Cardiac muscle cell (in vitro differentiated cells and primary cell): Measurements from ENCODE around the gene TBX18. TPM values are rescaled to one million over a fixed set of nuclear protein-coding genes. Genes with fewer than 3 reads are reported as not detected.

Source experiments
- DNase-seq, 2 donors: peaks; one replicate each; pipeline versions ENCODE4 v3.0.0 to v3.0.0-alpha.2; 2010 to 2017; ENCODE audit warnings: low read depth in 1 of 2, low spot score in 1 of 2
- H3K27ac ChIP-seq: fragments of 200-600 bp; sonication (generic); 2 replicates; pipeline ENCODE4 v1.5.1; 2016
- H3K27me3 ChIP-seq: fragments of 200-600 bp; sonication (generic); 2 replicates; pipeline ENCODE4 v1.6.0; 2016; ENCODE audit warnings: control low read depth
- H3K36me3 ChIP-seq: fragments of 200-600 bp; sonication (generic); 2 replicates; pipeline ENCODE4 v1.5.1; 2016; ENCODE audit warnings: control low read depth
- H3K4me1 ChIP-seq: fragments of 200-600 bp; sonication (generic); 2 replicates; pipeline ENCODE4 v1.8.1; 2017; ENCODE audit warnings: low read depth, mild to moderate bottlenecking, mixed run types
- H3K4me3 ChIP-seq: fragments of 200-600 bp; sonication (generic); 2 replicates; pipeline ENCODE4 v1.5.1; 2016; ENCODE audit warnings: mild to moderate bottlenecking
- H3K9me3 ChIP-seq: fragments of 200-600 bp; sonication (generic); 2 replicates; pipeline ENCODE4 v1.5.1; 2017; ENCODE audit warnings: low read depth, mild to moderate bottlenecking, control low read depth
- polyA plus RNA-seq: library from polyadenylated mRNA; unstranded; fragments of >200 nt; fragmentation: Nextera tagmentation; extraction: Ambion mirVana; gene quantifications from 2 replicates; pipeline ENCODE4 v1.2.1, GENCODE V29; 2016
- total RNA-seq: library from RNA; depleted of rRNA; stranded (reverse); fragments of >200 nt; gene quantifications from 2 replicates; pipeline ENCODE4 v1.2.3, GENCODE V29; 2016
- TF ChIP-seq, protein P1 (sequence below): IDR thresholded peaks from 2 replicates; pipeline ENCODE4 v1.5.1; 2012; ENCODE audit warnings: low read depth, mild to moderate bottlenecking, low read length

Gene TBX18
- total and polyA plus RNA-seq, 2 experiments from 2014 or later, result 1.2 to 5.5 TPM

DNA sequence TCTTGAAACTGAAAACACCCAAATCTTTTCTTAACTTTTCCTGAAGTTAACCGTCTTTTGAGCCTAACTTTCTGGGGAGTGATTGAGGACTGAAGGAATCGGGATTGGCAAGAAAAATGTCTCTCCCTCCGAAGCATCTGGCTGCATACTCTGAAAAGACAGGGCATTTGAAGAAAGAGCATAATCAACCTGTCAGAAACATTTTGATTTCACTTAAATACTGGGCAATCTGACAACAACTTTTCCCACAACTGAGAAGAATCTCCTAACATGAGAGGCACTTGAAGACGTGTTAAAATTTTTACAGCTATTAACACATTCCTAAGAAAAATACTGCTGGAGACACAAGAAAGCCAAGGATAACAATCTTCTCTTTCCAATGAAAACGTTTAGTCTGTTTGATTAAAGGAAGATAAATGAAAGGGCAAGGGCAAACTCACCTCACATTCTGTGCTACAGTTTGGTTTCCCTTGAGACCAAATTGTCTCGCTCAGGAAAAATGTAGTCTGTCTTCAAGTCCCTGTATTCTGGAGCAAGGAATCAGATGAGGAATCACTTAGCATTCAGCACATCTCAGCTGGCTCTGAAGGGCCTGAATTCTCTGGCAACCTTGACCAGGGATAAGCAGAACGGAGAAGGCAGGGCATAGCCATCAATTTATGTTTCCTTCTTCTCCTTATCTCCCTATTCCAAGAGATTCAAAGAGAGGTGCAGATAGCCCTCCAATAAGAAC lies 76.1 kb downstream of the TBX18 start:
- no peak overlapping the region for H3K4me3 ChIP-seq
- H3K36me3 ChIP-seq, result no peaks in the 10 kb centered on the region
- H3K4me1 ChIP-seq, result no peaks in the 10 kb centered on the region
- H3K9me3 ChIP-seq, result no peaks in the 10 kb centered on the region
- TF ChIP-seq, protein P1, sequence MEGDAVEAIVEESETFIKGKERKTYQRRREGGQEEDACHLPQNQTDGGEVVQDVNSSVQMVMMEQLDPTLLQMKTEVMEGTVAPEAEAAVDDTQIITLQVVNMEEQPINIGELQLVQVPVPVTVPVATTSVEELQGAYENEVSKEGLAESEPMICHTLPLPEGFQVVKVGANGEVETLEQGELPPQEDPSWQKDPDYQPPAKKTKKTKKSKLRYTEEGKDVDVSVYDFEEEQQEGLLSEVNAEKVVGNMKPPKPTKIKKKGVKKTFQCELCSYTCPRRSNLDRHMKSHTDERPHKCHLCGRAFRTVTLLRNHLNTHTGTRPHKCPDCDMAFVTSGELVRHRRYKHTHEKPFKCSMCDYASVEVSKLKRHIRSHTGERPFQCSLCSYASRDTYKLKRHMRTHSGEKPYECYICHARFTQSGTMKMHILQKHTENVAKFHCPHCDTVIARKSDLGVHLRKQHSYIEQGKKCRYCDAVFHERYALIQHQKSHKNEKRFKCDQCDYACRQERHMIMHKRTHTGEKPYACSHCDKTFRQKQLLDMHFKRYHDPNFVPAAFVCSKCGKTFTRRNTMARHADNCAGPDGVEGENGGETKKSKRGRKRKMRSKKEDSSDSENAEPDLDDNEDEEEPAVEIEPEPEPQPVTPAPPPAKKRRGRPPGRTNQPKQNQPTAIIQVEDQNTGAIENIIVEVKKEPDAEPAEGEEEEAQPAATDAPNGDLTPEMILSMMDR, result no peak
- H3K27me3 ChIP-seq, result no peaks in the 10 kb centered on the region
- no peak overlapping the region for H3K27ac ChIP-seq
- DNase-seq, result peak in 1 of 2 donors; percentile 57

DNA sequence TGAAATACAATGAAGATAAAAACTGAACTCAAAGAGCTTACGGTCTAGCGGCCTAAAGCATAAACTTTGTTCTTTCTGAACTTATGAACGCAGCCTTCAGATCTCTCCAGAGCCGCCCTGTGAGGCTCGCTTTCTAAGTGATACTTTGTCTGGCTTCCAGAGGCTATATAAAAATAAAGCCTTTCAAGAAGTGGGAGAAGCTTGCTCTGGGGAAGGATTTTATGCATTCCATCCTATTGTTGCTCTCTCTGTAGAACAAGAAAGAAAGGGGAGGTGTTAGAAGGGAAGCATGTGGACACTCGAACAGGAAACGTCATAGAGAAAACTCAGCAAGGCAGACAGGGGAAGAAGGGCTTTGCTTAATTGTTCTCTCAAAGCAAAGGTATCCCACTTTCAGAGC lies 77.0 kb downstream of the TBX18 start:
- peak in 1 of 2 donors; percentile 51 for DNase-seq
- no peaks in the 10 kb centered on the region for H3K4me1 ChIP-seq
- TF ChIP-seq, protein P1, result no peak

DNA sequence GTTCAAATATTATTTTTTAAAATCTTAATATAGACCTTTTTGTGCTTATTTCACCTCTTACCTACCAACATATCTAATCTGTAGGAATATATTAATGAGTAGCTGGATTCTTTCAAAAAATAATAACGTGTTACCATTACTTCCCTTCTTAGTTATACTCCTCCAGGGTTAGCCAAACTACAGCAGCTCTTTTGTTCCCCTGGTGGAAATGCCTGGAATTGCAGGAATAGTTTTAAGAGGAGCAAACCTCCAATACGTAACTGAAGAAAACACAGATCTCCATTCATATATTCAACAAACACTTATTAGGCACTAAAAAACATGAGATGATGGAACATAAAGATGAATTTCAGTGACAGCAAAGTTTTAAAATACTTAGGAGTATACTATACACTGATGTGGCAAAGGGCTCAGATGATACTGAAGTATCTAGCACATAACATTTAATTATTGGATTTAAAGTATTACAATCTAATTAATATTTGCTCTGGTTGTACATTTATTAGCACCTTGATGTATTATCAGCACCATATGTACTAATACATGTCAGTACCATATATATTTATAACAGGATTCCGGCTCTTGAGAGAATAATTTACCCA lies 78.3 kb downstream of the TBX18 start:
- Histone ChIP-seq H3K4me1 (no peaks in the 10 kb centered on the region), H3K4me3 (no peak overlapping the region), H3K27ac (no peak overlapping the region), H3K9me3 (no peaks in the 10 kb centered on the region), H3K27me3 (no peaks in the 10 kb centered on the region), H3K36me3 (no peaks in the 10 kb centered on the region)
- no peak for DNase-seq
- TF ChIP-seq, protein P1, result peak; percentile 39

More for the DNA sequence above, 77.0 kb downstream of the TBX18 start:
- no peak overlapping the region for H3K4me3 ChIP-seq
- no peaks in the 10 kb centered on the region for H3K27me3 ChIP-seq
- no peaks in the 10 kb centered on the region for H3K9me3 ChIP-seq
- no peaks in the 10 kb centered on the region for H3K36me3 ChIP-seq
- no peak overlapping the region for H3K27ac ChIP-seq

GRCh38 chr6:84681693-84682326 lies 82.6 kb downstream of the TBX18 start:
- TF ChIP-seq, protein P1, result no peak
- DNase-seq, result no peak
- no peaks in the 10 kb centered on the region for H3K9me3 ChIP-seq
- no peaks in the 10 kb centered on the region for H3K36me3 ChIP-seq
- H3K4me3 ChIP-seq, result no peak overlapping the region
- no peak overlapping the region for H3K27ac ChIP-seq
- no peaks in the 10 kb centered on the region for H3K27me3 ChIP-seq
- H3K4me1 ChIP-seq, result peaks cover 3% of the 10 kb centered on the region

DNA sequence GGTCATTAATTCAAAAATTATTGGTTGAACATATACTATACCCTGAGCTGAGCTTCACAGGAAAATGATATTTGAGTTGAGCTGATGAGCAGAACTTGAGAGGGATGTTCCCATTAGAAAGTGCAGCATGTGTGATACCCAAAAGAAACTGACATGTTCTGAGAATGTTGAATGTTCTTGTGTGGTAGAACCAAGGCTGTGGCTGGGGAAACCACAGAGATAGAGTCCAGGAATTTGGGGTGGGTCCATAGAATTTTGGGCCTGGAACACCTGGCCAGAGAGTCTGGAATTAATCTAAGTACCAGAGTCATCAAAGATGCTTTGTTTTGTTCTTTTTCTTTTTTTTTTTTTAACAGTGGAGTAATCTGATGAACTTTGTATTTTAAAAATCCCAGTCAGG lies 88.7 kb downstream of the TBX18 start:
- Histone ChIP-seq H3K27me3 (no peaks in the 10 kb centered on the region), H3K27ac (no peak overlapping the region), H3K4me3 (no peak overlapping the region), H3K4me1 (peaks cover 12% of the 10 kb centered on the region), H3K36me3 (no peaks in the 10 kb centered on the region), H3K9me3 (no peaks in the 10 kb centered on the region)
- DNase-seq, result no peak
- TF ChIP-seq, protein P1, result no peak
